ENCODE results near the gene ABI2. TPM values are rescaled to one million over a fixed set of nuclear protein-coding genes. Genes with fewer than 3 reads are reported as not detected.

The ABI2 gene
- total RNA-seq, 2 donors from 2014 or later: 45.3 to 46.1 TPM

DNA sequence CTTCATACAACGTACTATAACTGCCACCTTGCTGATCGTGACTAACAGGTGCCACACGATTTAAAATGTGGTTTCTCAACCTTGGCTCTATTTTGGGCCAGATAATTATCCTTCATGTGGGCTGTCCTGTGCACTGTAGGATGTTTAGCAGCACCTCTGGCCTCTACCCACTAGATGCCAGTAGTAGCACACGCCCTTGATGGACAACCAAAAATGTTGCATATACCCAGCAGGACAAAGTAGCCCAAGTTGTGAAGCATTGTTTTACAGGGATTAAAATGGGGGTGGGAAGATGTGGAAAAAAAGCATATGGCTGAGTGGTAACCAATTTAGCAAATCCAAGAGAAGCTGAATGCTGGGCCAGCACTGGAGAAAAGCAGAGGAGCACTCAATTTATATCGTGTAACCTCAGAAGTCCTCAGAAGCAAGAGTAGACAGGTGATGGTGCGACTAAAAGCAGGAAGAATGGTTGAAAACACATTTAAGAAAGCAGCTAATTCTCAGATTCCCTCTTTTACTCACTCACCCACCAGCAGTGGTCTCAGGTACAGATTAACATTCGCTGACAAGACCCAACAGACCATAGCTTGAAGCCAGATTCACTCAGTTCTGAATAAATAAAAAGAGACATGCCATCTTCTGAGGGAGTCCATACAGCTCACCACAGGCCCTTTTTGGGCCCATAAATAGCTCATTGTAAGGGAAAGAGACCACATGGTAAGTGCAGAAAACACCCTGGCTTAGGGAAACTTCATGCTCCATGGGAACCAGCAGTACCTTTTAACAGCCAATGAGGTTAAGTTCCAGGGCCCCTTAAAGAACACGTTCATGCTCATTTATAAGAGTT, 156.3 kb downstream of the ABI2 start:
- peaks cover 0 to 11% of the 10 kb centered on the region in 2 donors for H3K36me3 Mint-ChIP-seq
- ATAC-seq: peak; percentile 81 to 88
- DNase-seq (ENCODE audit: low spot score in 2 of 2): peak in 1 of 2 donors; percentile 30
- H3K27ac Mint-ChIP-seq: peak overlapping the region; percentile 23 to 65
- H3K9me3 Mint-ChIP-seq: no peaks in the 10 kb centered on the region

DNA sequence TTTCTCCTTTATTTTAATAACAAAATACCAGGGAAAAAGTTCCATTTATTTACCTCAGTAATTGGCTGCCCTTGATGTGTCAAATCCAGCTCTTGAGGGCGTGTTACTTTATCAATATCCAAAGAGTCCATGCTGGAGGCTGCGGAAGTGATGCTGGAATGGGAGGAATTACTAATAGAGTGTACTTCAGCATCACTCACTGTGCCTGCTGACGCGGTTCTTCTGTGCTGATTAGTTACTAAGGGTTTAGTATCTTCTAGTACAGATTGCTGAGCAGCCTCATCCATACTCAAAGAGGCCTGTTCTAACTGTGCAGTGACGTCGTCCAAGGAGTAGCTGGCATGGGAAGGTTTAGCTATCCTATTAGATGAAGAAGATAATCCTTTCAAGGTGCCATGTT, 161.3 kb downstream of the ABI2 start:
- no peak overlapping the region for H3K27ac Mint-ChIP-seq
- no peaks in the 10 kb centered on the region for H3K9me3 Mint-ChIP-seq
- DNase-seq (ENCODE audit: low spot score in 2 of 2) (no peak), ATAC-seq (no peak)
- peaks cover 0 to 21% of the 10 kb centered on the region in 2 donors for H3K36me3 Mint-ChIP-seq

DNA sequence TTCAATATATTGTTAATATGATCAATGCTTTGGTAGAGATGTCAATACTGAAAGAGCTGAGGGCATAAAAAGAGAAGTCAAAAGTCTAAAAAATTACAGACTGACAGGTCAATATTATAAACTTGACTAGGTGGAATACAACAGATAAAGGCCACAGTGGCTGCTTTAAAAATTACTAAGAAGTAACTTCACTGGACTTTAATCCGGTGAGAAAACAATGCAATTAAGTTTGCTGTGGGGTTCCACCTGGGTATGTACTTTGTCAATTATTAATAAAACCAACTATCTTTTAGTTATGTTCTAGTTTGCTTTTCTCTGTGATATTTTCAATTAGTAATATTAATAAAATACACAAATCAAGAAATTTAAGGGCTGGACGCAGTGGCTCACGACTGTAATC, 162.2 kb downstream of the ABI2 start:
- H3K36me3 Mint-ChIP-seq: peaks cover 0 to 26% of the 10 kb centered on the region in 2 donors
- no peak overlapping the region for H3K27ac Mint-ChIP-seq
- no peaks in the 10 kb centered on the region for H3K9me3 Mint-ChIP-seq
- ATAC-seq (no peak), DNase-seq (ENCODE audit: low spot score in 2 of 2) (no peak)

DNA sequence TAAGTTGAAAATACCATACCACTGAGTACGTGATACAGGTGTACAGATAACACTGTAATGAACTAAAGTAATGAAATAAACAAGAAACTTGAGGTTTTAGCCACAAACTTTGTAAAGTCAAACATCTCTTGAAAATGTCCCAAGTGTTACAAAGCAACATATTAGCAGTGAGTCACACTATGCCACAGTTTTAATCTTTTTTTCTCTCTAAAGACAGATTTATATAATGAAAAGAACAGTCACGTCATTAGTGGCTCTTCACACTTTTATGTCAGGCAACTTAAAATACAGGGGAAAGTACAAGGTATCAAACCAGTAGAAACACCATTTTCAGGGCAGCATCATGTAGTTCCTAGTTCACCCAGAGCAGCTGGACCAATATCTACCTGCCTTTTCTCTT, 164.8 kb downstream of the ABI2 start:
- H3K36me3 Mint-ChIP-seq: peaks cover 0 to 24% of the 10 kb centered on the region in 2 donors
- DNase-seq (ENCODE audit: low spot score in 2 of 2) (no peak), ATAC-seq (peak; percentile 53 to 80)
- peak overlapping the region in 1 of 2 donors; percentile 49 for H3K27ac Mint-ChIP-seq
- H3K9me3 Mint-ChIP-seq: no peaks in the 10 kb centered on the region

Other genes with a start within 250 kb of the ABI2 start
- 10 to 100 TPM; 13.2 to 18.1 TPM for gene CYP20A1, start 89.4 kb upstream of the ABI2 start, total RNA-seq
- 1 to 10 TPM; 7.7 to 9.0 TPM for gene RAPH1, start 206.9 kb downstream of the ABI2 start, total RNA-seq

Data from activated naive CD4-positive, alpha-beta T cell treated with anti-CD3 and anti-CD28 coated beads, Interleukin-2, amount 50 U/mL, for 72 hours (primary cell).